T-helper 9 cell (primary cell): ENCODE measurements around the gene FARS2.
"Not testable (repeated sequence)": the region's sequence is repeated elsewhere in the genome, so short reads cannot be mapped to it uniquely, and the experiment has no call there.

Experiments used
- DNase-seq: peaks from one replicate; pipeline ENCODE4 v3.0.0-alpha.2; 2020

FARS2 gene

GRCh38 chr6:5644523-5645185 is 383.3 kb downstream of the FARS2 start:
- no peak for DNase-seq

- DNase-seq, result no peak
Observed at GRCh38 chr6:5645328-5646290, 384.3 kb downstream of the FARS2 start.

GRCh38 chr6:5652406-5653137 is 391.3 kb downstream of the FARS2 start:
- no peak for DNase-seq

- no peak for DNase-seq
Observed at GRCh38 chr6:5653801-5654200, 392.5 kb downstream of the FARS2 start.

- DNase-seq, result no peak
Observed at GRCh38 chr6:5656226-5656625, 394.9 kb downstream of the FARS2 start.

- DNase-seq, result not testable (repeated sequence)
Observed at GRCh38 chr6:5656695-5657094, 395.4 kb downstream of the FARS2 start.

GRCh38 chr6:5657684-5658430 is 396.5 kb downstream of the FARS2 start:
- no peak for DNase-seq

- no peak for DNase-seq
Observed at GRCh38 chr6:5659467-5659866, 398.2 kb downstream of the FARS2 start.

- no peak for DNase-seq
Observed at GRCh38 chr6:5660772-5661171, 399.5 kb downstream of the FARS2 start.

GRCh38 chr6:5662797-5663196 is 401.5 kb downstream of the FARS2 start:
- no peak for DNase-seq

- DNase-seq, result no peak
Observed at GRCh38 chr6:5663259-5663658, 401.9 kb downstream of the FARS2 start.

- DNase-seq, result no peak
Observed at GRCh38 chr6:5663739-5664138, 402.4 kb downstream of the FARS2 start.

- no peak for DNase-seq
Observed at GRCh38 chr6:5664149-5664548, 402.8 kb downstream of the FARS2 start.

GRCh38 chr6:5665173-5665572 is 403.9 kb downstream of the FARS2 start:
- no peak for DNase-seq

GRCh38 chr6:5665667-5666066 is 404.4 kb downstream of the FARS2 start:
- no peak for DNase-seq

- DNase-seq, result no peak
Observed at GRCh38 chr6:5666695-5667094, 405.4 kb downstream of the FARS2 start.

- DNase-seq, result no peak
Observed at GRCh38 chr6:5667737-5668136, 406.4 kb downstream of the FARS2 start.

- DNase-seq, result no peak
Observed at GRCh38 chr6:5670381-5670780, 409.1 kb downstream of the FARS2 start.

GRCh38 chr6:5670811-5671561 is 409.7 kb downstream of the FARS2 start:
- DNase-seq, result no peak

- no peak for DNase-seq
Observed at GRCh38 chr6:5671601-5672559, 410.6 kb downstream of the FARS2 start.

GRCh38 chr6:5672581-5673011 is 411.3 kb downstream of the FARS2 start:
- DNase-seq, result no peak
